B cell (primary cell): ENCODE data around the gene NLRC5. TPM values are rescaled to one million over a fixed set of nuclear protein-coding genes. Genes with fewer than 3 reads are reported as not detected.
A peak's percentile ranks its signal among the peaks of the same experiment; 100 is the strongest.

Source experiments
- ATAC-seq: fragments of 200-7000 bp; cut with Tn5 transposase; one replicate; pipeline ENCODE4 v1.10.0; 2021; ENCODE audit warnings: low read depth, mild to moderate bottlenecking, moderate number of reproducible peaks, moderate library complexity
- CTCF ChIA-PET: fragments of 350-600 bp; sonication (Branson Sonifier 250); formaldehyde crosslinking; loops from one replicate; lab custom pipeline; 2021; ENCODE audit warnings: antibody characterized with exemption, inconsistent platforms; lab: Charles Lee
- POLR2A ChIA-PET: fragments of 350-600 bp; sonication (Branson Sonifier 250); formaldehyde crosslinking; loops from one replicate; lab custom pipeline; 2021; ENCODE audit warnings: antibody characterized with exemption; lab: Charles Lee
- DNase-seq: peaks from one replicate; pipeline ENCODE4 v3.0.0; 2013
- H2AFZ ChIP-seq: 2 replicates; pipeline ENCODE4 v1.6.1; 2012; ENCODE audit warnings: mild to moderate bottlenecking, low read depth, low read length; ENCODE audit not compliant: insufficient read depth, poor library complexity, severe bottlenecking
- H3K27ac ChIP-seq, 2 donors: 1 replicate in 1 of 2; 2 replicates in 1 of 2; pipeline ENCODE4 v1.5.1; 2012 to 2013; ENCODE audit warnings: low read length in 2 of 2, mild to moderate bottlenecking in 2 of 2, moderate library complexity in 1 of 2
- H3K27me3 ChIP-seq, 4 experiments: fragments of 200-600 bp in 1 of 4; sonication (generic) in 1 of 4; replicated peaks in 1 of 4; 1 replicate in 2 of 4; 2 replicates in 2 of 4; pipeline versions ENCODE4 v1.6.1 to v1.7.0; 2013 to 2016; ENCODE audit warnings: low read length in 3 of 4, mild to moderate bottlenecking in 2 of 4, mixed read lengths in 1 of 4, moderate library complexity in 1 of 4; ENCODE audit not compliant: insufficient read depth in 4 of 4, control insufficient read depth in 3 of 4; ENCODE audit errors: control extremely low read depth in 1 of 4
- H3K36me3 ChIP-seq, 2 experiments: replicated peaks in 1 of 2; 1 replicate in 1 of 2; 2 replicates in 1 of 2; pipeline versions ENCODE4 v1.6.1 to v1.7.1; 2013; ENCODE audit warnings: low read length in 1 of 2; ENCODE audit not compliant: insufficient read depth in 2 of 2, control insufficient read depth in 1 of 2; ENCODE audit errors: control extremely low read depth in 1 of 2, extremely low read depth in 1 of 2
- H3K4me1 ChIP-seq, 2 donors: fragments of 200-600 bp in 1 of 2; sonication (generic) in 1 of 2; 1 replicate in 1 of 2; 2 replicates in 1 of 2; pipeline versions ENCODE4 v1.5.1 to v1.6.1; 2013 to 2017; ENCODE audit warnings: low read length in 2 of 2; ENCODE audit not compliant: control insufficient read depth in 2 of 2, insufficient read depth in 2 of 2
- H3K4me2 ChIP-seq: replicated peaks from 2 replicates; pipeline ENCODE3; 2012; ENCODE audit warnings: mild to moderate bottlenecking, low read depth, low read length; ENCODE audit not compliant: poor library complexity, severe bottlenecking
- H3K4me3 ChIP-seq, 5 experiments: fragments of 200-600 bp in 1 of 5; sonication (generic) in 1 of 5; 1 replicate in 3 of 5; 2 replicates in 2 of 5; pipeline versions ENCODE4 v1.5.1 to v1.7.0; 2011 to 2016; ENCODE audit warnings: low read length in 4 of 5, mild to moderate bottlenecking in 4 of 5, low read depth in 2 of 5, control low read depth in 1 of 5, moderate library complexity in 1 of 5; ENCODE audit not compliant: insufficient read depth in 1 of 5; ENCODE audit errors: control extremely low read depth in 1 of 5, extremely low read depth in 1 of 5
- H3K79me2 ChIP-seq: fragments of 200-600 bp; sonication (generic); one replicate; pipeline ENCODE4 v1.6.0; 2016; ENCODE audit warnings: low read length; ENCODE audit not compliant: control insufficient read depth, insufficient read depth
- H3K9ac ChIP-seq: fragments of 200-600 bp; sonication (generic); 2 replicates; pipeline ENCODE4 v1.6.1; 2017; ENCODE audit warnings: mild to moderate bottlenecking, low read length, moderate library complexity
- H3K9me3 ChIP-seq, 3 donors: one replicate each; pipeline versions ENCODE4 v1.6.1 to v1.7.1; 2013; ENCODE audit warnings: low read length in 2 of 3; ENCODE audit not compliant: control insufficient read depth in 2 of 3, insufficient read depth in 1 of 3; ENCODE audit errors: control extremely low read depth in 1 of 3
- H4K20me1 ChIP-seq: 2 replicates; pipeline ENCODE4 v1.6.0; 2012; ENCODE audit warnings: mild to moderate bottlenecking, low read length; ENCODE audit not compliant: insufficient read depth, control insufficient read depth, poor library complexity, severe bottlenecking
- H3K27ac Mint-ChIP-seq: one replicate; pipeline ENCODE4 v1.8.0; 2021; ENCODE audit warnings: mixed read lengths
- H3K27me3 Mint-ChIP-seq: one replicate; pipeline ENCODE4 v1.8.0; 2021; ENCODE audit warnings: mixed read lengths
- H3K4me1 Mint-ChIP-seq: one replicate; pipeline ENCODE4 v1.8.0; 2021; ENCODE audit warnings: mixed read lengths
- H3K4me3 Mint-ChIP-seq: one replicate; pipeline ENCODE4 v1.8.0; 2021; ENCODE audit warnings: mixed read lengths
- H3K9me3 Mint-ChIP-seq: one replicate; pipeline ENCODE4 v1.8.0; 2022; ENCODE audit warnings: mixed read lengths; ENCODE audit not compliant: insufficient read depth
- EZH2 ChIP-seq: IDR thresholded peaks from 2 replicates; pipeline ENCODE4 v1.6.1; 2012; ENCODE audit warnings: borderline replicate concordance, low read depth, mild to moderate bottlenecking, moderate library complexity, low read length; ENCODE audit not compliant: insufficient read depth, poor library complexity, severe bottlenecking
- WGBS: methylation state at CpG from one replicate; pipeline ENCODE4 v1.1.5; 2013; ENCODE audit warnings: missing lambda C conversion rate; ENCODE audit not compliant: insufficient coverage; 5-methylcytosine and 5-hydroxymethylcytosine counted together
- intact Hi-C: fragments of 100-400 bp; cut with micrococcal nuclease; formaldehyde crosslinking; loops from one replicate; pipeline ENCODE4 v1.10.0; 2022
- polyA plus RNA-seq: library from polyadenylated mRNA; depleted of rRNA; stranded (reverse); fragments of >200 nt; gene quantifications from 2 replicates; pipeline ENCODE4 v1.2.3, GENCODE V29; 2012
- total RNA-seq, 2 donors: library from RNA; stranded (reverse); fragments of 120-200 nt in 1 of 2; gene quantifications; 1 replicate in 1 of 2; 2 replicates in 1 of 2; pipeline versions ENCODE4 v1.2.3 to v1.2.4, GENCODE V29; 2013 to 2022
- TF ChIP-seq, protein P1 (sequence below): fragments of 200-600 bp; IDR thresholded peaks from one replicate; pipeline ENCODE4 v1.8.0; 2022; ENCODE audit warnings: antibody characterized with exemption, mild to moderate bottlenecking

Gene NLRC5
- total and polyA plus RNA-seq, 2 donors (not counting 1 experiment from before 2014, with no cell fraction given): 349 to 510 TPM

DNA sequence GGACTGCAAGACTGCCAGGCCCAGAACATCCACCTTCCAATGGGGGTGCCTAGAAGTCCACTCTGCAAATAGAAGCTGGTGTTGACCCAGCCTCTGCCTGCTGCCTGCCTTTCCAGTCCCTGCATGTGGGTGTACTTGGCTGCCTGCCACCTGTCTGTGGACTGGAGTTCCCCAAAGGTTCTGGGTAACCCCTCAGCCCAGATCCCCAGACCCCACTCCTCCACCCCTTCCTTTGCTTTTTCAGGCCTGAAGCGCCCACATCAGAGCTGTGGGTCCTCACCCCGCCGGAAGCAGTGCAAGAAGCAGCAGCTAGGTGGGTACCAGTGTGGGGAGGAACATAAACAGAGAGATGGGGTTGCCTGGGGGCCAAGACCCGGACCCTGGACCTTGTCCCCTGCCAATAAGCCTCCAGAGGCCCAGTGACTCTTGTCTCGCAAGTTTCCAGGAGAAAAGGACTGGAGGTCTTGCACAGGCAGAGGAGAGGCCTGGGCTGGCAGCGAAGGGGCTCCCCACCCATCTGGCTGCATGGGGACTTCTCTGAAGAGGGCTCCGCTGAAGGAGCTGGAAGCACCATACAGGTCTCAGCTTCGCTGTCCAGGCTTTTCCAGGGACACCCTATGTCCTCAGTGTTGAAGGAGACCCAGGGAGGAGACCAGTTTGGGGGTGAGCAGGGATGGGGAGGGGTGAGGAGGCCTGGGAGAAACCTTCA lies 34.3 kb downstream of the NLRC5 start:
- Mint-ChIP-seq H3K4me1 (peaks cover 27% of the 10 kb centered on the region), H3K27me3 (no peaks in the 10 kb centered on the region), H3K4me3 (no peak overlapping the region), H3K9me3 (no peaks in the 10 kb centered on the region), H3K27ac (no peak overlapping the region)
- H3K27ac ChIP-seq: peak overlapping the region in 1 of 2 donors; percentile 47
- DNase-seq (peak; percentile 24), ATAC-seq (no peak)
- intact Hi-C loops: no loop called here
- WGBS: 71% methylated on average over 8 of the region's 8 CpGs
- no peaks in the 10 kb centered on the region for H3K27me3 ChIP-seq
- CTCF ChIA-PET: interaction anchor here (1.2 kb wide), 1 partner anchor 12 kb away, joined by 3 read pairs; no protein-coding TSS in a partner anchor
- H3K4me3 ChIP-seq: no peak overlapping the region
- H2AFZ ChIP-seq: no peak overlapping the region
- no peak overlapping the region for H3K4me2 ChIP-seq
- peaks cover 0 to 51% of the 10 kb centered on the region in 2 donors for H3K4me1 ChIP-seq
- no peaks in the 10 kb centered on the region for H3K9me3 ChIP-seq
- H3K9ac ChIP-seq: no peak overlapping the region
- peaks cover 21% of the 10 kb centered on the region for H3K79me2 ChIP-seq
- H4K20me1 ChIP-seq: no peaks in the 10 kb centered on the region
- H3K36me3 ChIP-seq: peaks cover 2 to 85% of the 10 kb centered on the region in 2 experiments
- TF ChIP-seq, protein P1, sequence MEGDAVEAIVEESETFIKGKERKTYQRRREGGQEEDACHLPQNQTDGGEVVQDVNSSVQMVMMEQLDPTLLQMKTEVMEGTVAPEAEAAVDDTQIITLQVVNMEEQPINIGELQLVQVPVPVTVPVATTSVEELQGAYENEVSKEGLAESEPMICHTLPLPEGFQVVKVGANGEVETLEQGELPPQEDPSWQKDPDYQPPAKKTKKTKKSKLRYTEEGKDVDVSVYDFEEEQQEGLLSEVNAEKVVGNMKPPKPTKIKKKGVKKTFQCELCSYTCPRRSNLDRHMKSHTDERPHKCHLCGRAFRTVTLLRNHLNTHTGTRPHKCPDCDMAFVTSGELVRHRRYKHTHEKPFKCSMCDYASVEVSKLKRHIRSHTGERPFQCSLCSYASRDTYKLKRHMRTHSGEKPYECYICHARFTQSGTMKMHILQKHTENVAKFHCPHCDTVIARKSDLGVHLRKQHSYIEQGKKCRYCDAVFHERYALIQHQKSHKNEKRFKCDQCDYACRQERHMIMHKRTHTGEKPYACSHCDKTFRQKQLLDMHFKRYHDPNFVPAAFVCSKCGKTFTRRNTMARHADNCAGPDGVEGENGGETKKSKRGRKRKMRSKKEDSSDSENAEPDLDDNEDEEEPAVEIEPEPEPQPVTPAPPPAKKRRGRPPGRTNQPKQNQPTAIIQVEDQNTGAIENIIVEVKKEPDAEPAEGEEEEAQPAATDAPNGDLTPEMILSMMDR: no peak
- no peak for TF ChIP-seq EZH2
- POLR2A ChIA-PET: interaction anchor here (1.0 kb wide), 1 partner anchor 18 kb away, joined by 4 read pairs; no protein-coding TSS in a partner anchor
